Stimulated activated CD8-positive, alpha-beta memory T cell treated with anti-CD3 and anti-CD28 coated beads, Interleukin-7, amount 100 ng/mL, for 24 hours (primary cell): Measurements from ENCODE around the gene TOP1.

ENCODE experiments used
- DNase-seq: peaks from one replicate; pipeline ENCODE4 v3.0.0-alpha.2; 2020; ENCODE audit warnings: low read depth

The TOP1 gene

DNA sequence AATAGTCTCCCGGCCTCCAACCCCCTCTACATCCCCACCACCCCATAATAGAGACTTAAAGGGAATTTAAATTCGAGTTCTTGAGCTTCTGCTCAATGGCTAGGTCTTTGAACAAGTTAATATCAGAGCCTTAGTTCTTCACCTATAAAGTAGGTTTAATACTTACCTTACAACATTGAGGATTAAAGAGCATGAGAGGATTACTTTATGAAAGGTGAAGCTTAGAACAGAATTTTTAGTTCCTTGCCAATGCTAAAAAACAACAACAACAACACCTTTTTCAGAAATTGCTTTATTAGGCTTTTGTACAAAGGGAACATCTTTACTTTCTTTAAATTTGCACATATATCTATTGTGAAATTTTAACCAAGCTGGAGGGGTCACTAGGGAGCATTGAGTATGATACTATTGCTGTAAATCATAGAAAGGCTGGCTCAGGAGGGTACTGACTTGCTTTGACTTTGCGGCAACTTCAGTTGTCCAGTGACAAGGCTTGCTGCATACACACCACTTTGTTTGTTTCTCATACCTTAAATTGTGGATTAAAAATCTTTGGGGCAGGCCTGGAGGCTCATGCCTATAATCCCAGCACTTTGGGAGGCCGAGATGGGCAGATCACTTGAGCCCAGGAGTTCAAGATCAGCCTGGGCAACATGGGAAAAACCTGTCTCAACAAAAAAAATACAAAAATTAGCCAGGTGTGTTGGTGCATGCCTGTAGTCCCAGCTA, 9.7 kb downstream of the TOP1 start:
- no peak for DNase-seq

DNA sequence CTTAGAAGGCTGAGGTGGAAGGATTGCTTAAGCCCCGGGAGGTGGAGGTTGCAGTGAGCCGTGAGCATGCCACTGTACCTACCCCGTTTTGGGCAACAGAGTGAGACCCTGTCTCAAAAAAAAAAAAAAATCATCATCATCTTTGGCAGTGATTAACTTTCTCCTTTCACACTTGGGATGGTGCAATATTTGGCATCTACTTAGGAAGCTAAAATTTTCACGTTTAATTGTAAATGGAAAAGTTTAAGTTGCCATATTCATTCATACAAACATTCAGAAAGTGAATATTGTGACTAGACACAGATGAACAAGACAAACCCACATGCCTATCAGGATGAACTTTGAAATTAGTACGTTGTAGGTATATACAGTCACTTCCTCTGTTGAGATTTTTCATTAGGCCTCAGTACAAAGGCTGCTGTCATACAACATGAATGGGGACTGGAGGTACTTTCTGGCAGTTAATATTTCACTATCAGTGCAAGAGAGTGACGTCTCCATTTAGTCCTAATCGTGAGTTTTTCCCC, 10.3 kb downstream of the TOP1 start:
- no peak for DNase-seq

DNA sequence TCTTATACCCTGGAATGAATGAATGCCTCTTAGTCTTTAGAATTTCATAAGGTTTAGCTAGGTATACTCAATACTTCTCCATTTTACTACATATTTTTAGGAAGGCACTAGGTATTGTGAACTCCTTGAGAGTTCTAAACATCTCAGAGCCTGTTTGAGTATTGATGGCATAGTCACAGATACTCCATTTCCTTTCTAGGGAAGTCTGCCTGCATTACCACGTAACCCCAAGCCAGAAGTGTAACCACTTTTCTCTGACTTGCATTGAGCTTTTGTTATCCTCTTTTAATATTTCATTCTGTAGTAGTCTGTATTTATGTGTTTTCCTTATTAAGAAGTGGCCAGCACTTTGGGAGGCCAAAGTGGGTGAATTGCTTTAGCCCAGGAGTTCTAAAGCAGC, 12.2 kb downstream of the TOP1 start:
- DNase-seq = no peak

DNA sequence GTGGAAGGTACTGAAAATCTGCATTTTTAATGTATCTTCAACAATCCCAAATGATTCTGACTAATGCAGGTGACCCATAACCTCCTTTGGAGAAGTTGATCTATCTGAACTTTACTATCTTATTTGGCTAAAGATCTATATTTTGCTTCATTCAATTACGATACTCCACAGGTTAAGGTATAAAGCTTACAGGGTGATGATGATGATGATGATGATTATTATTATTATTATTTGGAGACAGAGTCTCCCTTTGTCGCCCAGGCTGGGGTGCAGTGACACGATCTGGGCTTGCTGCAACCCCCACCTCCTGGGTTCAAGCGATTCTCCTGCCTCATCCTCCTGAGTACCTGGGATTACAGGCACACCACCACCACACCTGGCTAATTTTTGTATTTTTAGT, 13.1 kb downstream of the TOP1 start:
- no peak for DNase-seq

DNA sequence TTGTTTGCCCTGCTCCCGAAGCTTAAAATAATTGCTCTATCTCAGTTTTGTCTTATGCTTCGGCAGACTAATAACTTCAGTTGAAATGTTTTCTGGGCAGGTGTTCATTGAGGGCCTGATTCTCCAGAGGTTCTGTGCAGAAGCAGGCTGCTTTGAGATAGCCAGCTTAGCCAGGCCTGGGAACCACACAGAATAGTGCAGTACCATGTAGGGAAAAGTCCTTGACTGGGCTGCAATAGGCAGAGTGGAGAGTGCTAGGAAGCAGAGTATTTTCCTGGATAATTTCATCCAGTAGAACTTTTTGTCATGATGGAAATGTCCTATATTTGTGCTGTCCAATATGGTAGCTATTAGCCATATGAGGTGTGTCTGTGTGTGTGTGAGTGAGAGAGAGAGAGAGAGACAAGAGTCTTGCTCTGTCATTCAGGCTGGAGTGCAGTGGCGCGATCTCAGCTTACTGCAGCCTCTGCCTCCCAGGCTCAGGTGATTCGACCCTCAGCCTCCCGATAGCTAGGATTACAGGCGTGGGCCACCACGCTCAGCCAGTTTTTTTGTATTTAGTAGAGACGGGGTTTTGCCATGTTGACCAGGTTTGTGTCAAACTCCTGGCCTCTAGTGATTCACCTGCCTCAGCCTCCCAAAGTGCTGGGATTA, 15.9 kb downstream of the TOP1 start:
- no peak for DNase-seq

DNA sequence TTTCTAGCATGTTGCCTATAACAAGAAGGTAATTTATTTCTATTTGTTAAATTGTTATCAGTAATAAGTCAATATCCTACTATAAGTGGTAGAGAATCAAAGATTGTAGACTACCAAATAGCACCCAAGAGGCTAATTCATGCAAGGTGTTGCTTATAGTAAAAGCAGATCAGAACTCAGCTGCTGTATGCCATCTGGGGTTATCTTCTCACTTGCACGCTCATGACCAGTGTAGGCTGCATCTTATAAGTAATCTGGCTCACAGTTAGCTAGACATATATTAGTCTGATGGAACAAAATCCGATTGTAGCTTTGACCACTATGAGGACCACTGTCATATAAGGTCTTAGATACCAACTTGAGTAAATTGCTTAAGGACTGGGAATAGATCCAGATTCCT, 17.0 kb downstream of the TOP1 start:
- DNase-seq = no peak

DNA sequence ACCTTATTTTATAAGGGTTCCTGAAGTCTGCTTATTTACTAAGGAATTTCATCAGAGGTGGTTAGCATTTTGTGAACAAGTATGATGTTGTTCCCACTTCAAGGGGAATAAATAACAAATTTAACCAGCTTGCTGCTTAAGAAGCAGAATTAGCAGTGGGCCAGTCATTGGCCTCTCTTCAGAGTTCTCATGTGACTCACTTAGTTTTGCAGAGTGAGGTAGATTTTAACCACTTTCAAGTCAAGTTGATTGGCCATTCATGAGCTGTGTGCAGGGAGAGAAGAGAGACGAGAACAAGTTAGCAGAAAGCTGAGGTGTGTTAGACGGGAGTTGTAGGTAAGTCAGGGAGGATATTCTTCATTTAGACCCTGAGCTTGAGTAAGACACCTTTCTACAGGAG, 18.1 kb downstream of the TOP1 start:
- no peak for DNase-seq

DNA sequence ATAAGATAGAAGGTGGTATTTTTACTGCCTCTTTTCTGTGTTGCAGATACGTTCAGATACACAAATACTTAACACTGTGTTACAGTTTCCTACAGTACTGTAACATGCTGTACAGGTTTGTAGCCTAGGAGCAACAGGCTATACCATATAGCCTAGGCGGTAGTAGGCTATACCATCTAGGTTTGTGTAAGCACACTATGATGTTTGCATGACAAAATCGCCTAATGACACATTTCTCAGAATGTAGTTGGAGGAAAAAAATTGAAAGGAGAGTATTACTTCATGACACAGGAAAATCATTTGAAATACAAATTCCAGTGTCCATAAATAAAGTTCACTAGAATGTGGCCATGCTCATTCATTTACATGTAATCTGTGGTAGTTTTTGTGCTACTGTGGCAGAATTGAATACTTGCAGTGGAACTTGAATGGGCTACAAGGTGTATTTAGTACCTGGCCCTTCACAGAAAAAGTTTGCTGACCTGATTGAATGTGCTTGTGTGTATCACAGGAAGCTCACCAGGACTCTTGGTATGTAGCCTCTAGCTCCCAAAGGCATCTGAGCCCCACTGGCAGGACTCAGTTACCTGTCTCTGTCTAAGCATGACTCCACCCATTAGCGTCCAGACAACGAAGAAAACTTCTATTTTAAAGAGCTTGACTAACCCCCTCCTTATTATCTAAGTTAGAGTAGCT, 18.8 kb downstream of the TOP1 start:
- no peak for DNase-seq

DNA sequence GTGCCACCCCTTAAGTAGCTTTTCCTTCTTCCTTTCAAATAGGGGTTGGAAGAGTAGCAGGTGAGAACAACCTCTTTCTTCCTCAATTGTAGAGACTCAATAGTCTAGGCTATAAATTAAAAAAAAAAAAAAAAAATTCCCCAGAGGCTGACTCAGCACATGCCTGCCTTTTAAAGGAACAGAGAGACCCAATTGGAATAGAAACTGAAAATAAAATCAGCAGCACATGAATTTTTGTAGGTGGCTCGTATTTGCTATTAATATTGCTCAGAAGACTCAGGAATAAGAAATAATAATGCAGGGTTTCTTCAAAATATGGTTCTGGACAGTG, 19.3 kb downstream of the TOP1 start:
- no peak for DNase-seq

DNA sequence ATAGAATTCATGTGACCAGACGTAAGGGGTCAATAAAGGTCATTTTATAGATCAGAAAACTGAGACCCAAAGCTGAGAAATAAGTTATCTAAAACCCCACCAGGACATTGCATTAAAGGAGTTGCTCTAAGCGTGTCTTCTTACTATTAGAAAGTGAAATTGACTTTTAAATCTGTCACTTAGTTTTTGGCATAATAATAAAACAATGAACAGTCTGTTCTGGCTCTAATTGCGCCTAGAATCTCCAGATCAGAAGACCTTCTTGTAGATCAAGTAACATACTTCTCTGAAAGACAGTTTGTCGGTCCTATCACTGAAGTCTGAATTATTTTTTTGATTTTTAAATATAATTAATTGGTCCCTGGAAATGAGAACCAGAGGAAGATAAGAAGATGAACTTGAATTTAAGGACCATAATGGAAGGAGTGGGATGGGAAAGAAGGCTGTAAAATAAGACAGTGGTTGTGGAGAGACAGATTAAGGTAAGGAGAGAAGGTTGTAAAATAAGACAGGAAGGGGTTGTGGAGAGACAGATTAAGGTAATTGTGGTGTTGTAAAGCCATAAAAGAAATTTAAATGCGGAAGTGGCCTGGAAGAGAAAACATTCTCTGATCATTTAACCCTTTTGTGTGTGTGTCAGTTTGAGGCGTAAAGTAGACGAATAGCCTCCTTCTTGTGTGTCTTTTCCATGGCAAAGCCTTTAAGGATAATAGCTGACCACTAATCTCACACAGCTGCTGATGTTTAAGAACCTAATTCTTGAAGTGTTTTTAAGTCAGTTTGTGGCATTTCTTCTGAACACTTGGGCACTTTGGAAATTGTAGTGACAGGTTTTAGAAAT, 20.1 kb downstream of the TOP1 start:
- no peak for DNase-seq

DNA sequence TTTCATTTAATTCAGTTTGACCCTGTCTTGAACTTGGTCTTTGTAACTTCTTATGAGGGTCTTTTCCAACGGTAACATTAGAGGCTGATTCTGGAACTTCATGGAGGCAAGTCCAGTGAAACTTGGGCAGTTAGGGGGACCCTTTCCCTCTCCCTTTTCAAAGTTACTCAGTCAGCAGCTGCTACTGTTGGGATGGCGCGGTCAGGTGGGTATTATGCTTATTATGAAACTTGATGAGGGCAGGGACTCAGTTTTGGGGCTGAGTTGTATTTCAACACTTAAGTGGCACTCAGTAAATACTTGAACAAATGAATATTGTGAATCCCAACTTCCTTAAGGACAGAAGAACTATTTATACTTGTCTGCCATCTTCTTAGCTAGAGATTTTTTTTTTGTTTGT, 20.8 kb downstream of the TOP1 start:
- no peak for DNase-seq

DNA sequence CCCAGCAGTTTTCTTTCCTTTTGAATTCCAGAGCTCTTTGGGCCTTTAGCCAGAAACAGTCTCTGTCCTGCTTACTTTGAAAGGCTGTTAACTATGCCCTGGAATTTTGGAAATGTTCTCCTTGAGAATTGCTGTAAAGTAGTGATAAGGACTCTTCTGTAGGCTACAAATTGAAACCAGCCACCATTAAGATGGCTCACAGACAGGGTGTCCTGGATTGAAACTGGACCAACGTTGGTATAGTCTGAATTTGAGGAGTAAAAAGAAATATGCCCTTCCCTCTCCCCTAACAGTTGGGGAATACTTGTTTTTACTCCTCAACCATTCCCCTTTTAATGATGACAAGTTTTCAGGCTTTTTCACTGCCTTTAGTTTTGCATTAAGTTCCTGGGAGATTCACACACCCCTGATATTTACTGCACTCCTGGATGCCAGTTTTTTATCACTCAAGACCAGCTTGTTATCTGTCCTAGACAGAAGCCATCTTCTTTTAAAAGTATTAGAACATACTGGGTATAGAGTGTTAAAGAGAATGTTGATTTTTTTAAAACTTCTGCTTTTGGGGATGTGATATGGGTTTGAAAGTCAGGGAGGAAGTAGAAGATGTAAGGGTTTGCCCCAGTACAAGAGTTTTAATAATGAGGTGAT, 21.9 kb downstream of the TOP1 start:
- DNase-seq = no peak

DNA sequence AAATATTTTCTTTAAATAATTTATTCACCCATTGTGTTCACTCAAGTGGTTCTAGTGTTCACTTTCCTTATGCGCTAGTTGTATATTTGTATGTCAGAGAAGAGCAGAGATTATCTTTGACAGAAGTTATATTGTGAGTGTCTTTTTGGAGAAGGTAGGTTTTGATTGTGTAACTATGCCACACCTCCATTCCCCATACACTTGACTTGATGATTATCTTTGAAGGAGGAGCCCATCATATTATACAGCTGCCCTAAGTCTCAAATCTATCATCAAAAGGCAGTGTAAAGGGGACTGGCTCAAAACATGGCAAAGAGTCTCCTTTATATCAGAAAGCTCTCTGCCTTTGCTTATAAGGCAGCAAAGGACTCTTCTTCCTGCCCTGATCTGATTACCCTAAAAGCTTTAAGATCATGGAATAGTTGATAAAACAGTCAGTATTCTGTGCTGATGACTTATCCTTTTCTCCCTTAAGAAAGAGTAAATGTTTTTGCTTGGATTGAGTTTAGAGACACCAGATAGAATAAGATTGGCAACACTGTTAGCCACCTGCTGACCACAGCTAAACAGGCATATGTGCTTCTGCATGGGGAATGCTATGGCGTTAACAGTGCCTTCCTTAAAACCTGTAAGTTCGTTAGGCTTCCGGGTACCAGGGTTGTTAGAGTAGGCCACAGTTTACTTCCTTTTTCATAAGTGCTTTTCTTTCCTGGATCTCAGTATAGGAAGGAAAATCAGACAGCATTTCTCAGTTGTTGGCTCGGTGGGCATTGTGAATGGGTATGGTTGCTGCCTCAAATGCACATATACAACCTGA, 22.6 kb downstream of the TOP1 start:
- DNase-seq = no peak

DNA sequence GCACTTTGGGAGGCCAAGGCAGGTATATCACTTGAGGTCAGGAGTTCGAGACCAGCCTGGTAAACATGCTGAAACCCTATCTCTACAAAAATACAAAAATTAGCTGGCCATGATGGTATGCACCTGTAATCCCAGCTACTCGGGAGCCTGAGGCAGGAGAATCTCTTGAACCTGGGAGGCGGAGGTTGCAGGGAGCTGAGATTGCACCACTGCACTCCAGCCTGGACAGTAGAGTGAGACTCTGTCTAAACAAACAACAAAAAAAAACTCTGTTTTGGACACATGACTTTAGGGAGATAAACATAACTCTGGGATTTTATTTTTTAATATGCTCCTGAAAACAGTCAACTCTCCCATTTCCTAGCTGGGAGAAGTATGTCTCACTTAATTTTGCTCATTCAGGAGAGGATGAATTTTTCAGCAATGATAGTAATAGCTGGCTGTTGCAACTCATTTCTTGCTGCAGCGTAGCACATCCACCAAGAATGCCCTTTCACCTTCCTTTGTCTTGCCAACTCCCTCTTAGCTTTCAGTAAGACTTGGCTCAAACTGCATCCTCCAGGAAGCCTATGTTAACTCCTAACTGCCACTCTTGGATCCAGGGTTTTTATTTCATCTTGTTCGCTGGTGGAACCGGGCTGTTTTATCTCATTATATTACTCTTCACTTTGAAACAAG, 24.3 kb downstream of the TOP1 start:
- no peak for DNase-seq

DNA sequence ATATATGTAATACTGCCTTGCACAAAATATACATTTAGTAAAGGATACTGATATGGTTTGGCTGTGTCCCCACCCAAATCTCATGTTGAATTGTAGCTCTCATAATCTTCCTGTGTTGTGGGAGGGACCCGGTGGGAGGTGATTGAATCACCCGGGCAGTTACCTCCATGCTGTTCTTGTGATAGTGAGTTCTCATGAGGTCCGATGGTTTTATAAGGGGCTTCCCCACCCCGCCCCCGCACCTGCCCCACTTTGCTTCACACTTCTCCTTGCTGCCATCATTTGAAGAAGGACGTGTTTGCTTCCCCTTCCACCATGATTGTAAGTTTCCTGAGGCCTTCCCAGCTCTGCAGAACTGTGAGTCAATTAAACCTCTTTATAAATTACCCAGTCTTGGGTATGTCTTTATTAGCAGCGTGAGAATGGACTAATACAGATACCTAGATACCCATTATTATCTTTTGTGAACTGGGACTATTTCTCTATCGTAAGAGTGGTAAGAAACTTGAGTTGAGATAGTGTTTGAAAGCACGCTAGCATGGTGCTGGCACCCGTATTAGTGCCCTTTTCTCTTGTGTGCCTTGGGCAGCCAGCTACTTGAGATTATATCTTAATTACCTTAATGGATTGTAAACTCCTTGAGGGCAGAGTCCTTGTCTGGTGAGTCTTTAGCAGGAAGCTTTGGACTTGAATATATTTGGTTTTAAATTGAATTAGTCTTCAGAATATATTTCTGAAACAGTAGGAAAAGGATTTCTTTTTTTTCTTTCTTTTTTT, 25.6 kb downstream of the TOP1 start:
- no peak for DNase-seq

DNA sequence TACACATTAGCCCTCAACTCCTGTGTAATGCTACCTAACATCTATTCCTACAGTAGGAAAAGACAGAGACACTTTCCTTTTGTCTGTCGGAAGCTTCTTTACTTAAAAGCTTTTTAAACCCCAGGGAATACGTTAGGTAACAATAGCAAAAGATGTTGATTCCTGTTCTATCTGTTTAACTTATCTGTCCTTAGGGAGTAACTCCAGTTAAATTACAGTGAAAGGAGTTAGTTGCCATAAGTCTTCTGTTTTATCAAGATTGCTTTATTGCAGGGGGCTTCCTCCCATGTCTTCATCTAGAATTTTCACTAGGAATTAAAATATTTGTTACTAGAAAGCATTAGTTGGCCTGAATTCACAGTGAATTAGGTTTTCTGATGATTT, 26.2 kb downstream of the TOP1 start:
- DNase-seq = no peak

DNA sequence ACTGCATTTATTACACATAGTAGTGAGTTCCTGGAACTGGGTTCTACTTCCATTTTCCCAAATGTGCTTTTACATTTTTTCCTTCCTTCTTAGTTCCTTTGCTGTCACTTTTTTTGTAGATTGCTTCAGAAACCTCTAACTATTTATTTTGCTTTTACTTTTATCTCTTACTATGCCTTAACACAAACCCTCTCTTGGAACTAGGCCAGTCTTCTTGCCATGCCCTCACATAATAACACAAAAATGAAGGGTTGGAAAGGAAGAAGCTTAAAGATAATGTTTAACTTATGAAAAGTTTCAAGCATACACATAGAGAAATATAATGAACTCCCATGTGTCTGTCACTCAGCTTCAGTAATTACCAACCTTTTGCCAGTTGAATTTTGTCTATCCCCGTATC, 27.1 kb downstream of the TOP1 start:
- no peak for DNase-seq

DNA sequence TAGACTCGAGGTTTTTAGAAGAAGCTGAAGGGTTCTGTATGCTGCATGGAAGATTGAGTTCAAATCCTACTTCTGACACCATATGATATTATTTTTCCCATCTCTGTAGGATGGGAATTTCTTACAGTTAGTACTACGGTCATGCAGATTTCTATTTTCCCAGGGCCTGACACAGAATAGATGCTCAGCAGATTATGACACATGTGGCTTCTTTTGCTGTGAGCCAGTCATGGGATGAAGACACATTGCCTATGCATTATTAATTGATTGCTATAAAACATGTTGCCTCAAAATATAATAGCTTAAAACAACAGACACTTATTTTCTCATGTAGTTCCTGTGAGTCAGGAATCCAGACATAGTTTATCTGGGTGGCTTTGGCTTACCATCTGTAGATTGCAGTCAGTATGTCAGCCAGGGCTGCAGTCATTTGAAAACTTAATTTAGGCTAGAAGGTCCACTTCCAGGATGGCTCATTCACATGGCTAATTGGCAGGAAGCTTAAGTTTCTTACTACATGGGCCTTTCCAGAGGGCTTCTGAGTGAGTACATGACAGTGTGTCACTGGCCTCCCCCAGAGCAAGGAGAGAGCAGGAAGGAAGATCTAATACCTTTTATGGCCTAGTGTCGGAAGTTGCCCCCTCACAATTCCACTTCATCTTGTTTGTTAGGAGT, 29.5 kb downstream of the TOP1 start:
- DNase-seq = no peak
